Measurements from ENCODE around the gene DIDO1.

The DIDO1 gene

GRCh38 chr20:62895539-62895938, 30.8 kb downstream of the DIDO1 start:
- DNase-seq (ENCODE audit: low read depth) = no peak

- DNase-seq (ENCODE audit: low read depth) = no peak
Measured at GRCh38 chr20:62894261-62894660, 32.0 kb downstream of the DIDO1 start.

- DNase-seq (ENCODE audit: low read depth) = no peak
Measured at GRCh38 chr20:62893700-62894099, 32.6 kb downstream of the DIDO1 start.

- DNase-seq (ENCODE audit: low read depth) = no peak
Measured at GRCh38 chr20:62892348-62893304, 33.7 kb downstream of the DIDO1 start.

DNA sequence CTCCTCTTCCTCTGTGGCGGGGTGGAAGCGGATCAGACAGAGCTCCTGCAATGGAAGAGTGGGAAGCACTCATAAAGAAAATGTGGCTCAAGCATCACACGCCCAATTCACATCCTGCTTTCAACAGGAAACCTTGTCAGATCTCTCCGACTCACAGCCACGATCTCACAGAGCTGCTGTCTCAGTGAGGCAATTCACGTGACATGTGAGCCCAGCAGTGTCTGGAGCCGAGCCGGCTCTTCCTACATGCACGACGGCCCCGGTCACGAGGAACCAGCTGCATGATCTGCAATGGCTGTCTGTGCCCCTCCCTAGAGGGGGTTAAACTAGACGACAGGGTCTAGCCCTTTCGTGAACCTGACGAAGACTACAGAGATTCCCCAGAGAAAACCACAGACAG, 35.2 kb downstream of the DIDO1 start:
- peak; percentile 36 for DNase-seq (ENCODE audit: low read depth)

DNA sequence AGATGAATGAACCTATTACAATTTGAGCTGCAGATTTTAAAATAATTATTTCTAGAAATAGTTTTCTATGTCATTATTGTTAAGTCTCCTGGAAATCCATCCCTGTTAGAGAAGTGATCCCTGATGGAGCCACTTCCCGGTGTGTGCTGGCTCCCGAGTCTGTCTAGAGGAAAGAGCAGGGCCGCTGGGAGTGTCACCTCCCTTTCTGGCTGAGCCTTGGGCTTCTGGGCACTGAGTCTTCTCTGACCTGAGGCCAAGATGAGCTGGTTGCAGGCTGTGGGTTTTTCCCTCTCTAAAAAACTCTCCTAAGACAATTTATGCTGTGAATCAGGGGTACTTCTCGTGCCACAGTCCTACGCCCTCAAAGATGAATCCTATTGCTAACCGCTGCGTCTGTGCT, 35.9 kb downstream of the DIDO1 start:
- no peak for DNase-seq (ENCODE audit: low read depth)

- DNase-seq (ENCODE audit: low read depth) = no peak
Measured at GRCh38 chr20:62889871-62890270, 36.4 kb downstream of the DIDO1 start.

DNA sequence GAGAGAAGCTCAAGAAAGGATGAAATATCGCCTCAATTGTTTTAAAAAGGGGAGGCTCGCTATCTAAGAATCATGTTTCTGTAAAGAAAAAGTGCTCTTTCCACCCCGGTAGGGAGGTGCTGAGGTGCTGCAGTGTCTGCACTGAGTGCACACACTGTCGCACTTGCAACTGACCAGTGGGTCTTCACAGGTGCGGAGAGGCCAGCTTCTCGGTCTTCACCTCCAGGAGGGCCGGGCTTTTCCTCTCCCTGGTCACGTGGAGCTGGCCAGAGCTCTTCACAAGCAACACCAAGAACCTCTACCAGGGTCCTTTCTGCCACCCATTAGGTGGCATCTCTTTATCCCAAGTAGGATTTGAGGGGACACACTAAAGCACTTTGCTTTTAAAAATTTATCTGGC, 36.9 kb downstream of the DIDO1 start:
- DNase-seq (ENCODE audit: low read depth) = no peak

DNA sequence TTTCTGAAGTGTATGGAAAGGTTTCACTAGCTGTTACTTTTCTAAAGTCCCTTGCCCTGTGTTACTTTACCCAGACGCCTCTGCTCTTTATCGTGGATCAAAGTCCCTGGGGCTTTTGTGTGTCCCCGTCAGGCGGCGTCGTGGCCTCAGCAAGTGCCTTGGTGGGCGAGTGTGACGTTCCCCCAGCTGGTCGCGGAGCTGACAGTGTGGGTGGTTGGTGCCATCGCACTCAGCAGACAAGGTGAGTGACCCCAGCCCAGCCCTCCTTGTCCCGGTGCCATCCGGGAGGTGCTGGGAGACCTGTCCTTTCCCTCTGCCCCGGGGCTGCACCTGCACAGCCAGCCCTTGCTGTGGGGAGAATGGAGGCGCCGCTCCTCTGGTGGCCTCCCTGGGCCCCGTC, 37.4 kb downstream of the DIDO1 start:
- DNase-seq (ENCODE audit: low read depth) = no peak

DNA sequence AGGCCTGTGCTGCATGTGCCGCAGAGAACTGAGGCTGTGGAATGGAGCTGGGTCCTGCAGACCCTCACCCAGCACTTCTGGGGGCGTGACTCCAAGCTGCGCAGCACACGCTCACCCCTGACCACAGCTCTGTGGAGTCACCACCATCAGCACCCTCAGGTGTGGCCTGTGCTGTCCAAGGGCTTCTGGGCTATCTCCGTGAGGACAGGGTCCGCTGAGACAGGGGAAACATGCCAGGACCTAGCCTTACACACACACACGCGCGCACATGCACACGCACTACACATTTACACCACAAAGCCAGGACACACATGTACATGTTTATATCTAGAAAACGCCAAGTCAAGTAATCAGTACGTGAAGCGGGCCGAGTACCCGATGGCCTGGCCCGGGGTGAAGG, 37.9 kb downstream of the DIDO1 start:
- no peak for DNase-seq (ENCODE audit: low read depth)

- no peak for DNase-seq (ENCODE audit: low read depth)
Measured at GRCh38 chr20:62887860-62888239, 38.5 kb downstream of the DIDO1 start.

GRCh38 chr20:62887152-62887859, 39.0 kb downstream of the DIDO1 start:
- DNase-seq (ENCODE audit: low read depth) = no peak

- DNase-seq (ENCODE audit: low read depth) = no peak
Measured at GRCh38 chr20:62886709-62887058, 39.6 kb downstream of the DIDO1 start.

GRCh38 chr20:62885896-62886708, 40.2 kb downstream of the DIDO1 start:
- no peak for DNase-seq (ENCODE audit: low read depth)

GRCh38 chr20:62885046-62885895, 41.0 kb downstream of the DIDO1 start:
- DNase-seq (ENCODE audit: low read depth) = no peak

GRCh38 chr20:62884556-62884955, 41.7 kb downstream of the DIDO1 start:
- DNase-seq (ENCODE audit: low read depth) = no peak

- no peak for DNase-seq (ENCODE audit: low read depth)
Measured at GRCh38 chr20:62882426-62882825, 43.9 kb downstream of the DIDO1 start.

DNA sequence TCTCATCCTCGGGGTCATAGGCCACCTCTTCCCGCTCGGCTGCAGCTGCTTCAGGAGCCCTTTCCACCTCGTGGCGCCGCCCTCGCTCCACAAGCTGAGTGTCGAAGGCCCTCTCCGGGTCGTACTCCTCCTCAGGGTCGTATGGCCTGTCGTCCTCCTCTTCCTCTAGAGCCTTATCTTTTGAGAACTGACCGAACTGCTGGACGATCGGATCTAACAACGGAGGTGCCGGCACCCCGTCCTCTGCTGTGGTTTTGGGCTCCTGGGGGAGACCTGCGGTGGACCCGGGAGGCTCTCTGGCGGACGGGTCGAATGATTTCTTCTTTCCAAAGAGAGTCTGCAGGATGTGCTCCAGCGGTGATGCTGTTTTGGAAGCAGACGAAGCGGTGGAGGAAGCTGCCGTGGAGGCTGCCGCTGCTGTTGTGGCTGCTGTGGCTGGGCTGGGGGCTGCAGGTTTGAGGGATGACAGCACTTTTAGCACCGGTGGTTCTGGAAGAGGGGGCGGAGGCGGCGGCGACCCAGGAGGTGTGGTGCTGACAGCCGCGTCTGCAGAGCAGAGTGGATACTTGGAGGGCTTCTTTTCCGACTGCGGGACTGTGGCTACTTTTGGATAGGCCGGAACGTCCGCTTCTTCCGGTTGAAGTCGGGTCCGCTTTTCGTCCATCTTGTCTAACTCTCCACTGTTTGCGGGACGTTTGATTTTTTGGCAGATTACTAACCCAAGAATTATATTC, 44.5 kb downstream of the DIDO1 start:
- DNase-seq (ENCODE audit: low read depth) = no peak

GRCh38 chr20:62880935-62881661, 45.2 kb downstream of the DIDO1 start:
- no peak for DNase-seq (ENCODE audit: low read depth)
